DND-41 (cell line): ENCODE results near the gene PLAGL2.

Experiments used
- ATAC-seq: fragments of 200-7000 bp; cut with Tn5 transposase; 3 replicates; pipeline ENCODE4 v1.9.1; 2021; ENCODE audit warnings: low read depth; ENCODE audit not compliant: insufficient read depth
- DNase-seq: peaks from one replicate; pipeline ENCODE4 v3.0.0-alpha.2; 2020
- H2AFZ ChIP-seq: 2 replicates; pipeline ENCODE4 v1.6.0; 2012; ENCODE audit warnings: low read depth, low read length
- H3K27ac ChIP-seq: 2 replicates; pipeline ENCODE4 v1.5.1; 2012; ENCODE audit warnings: low read length, inconsistent platforms
- H3K27me3 ChIP-seq: fragments of 200-600 bp; sonication (generic); 2 replicates; pipeline ENCODE4 v1.6.0; 2012; ENCODE audit warnings: low read length, mild to moderate bottlenecking, inconsistent platforms; ENCODE audit not compliant: insufficient read depth, poor library complexity
- H3K36me3 ChIP-seq: 2 replicates; pipeline ENCODE4 v1.5.1; 2012; ENCODE audit warnings: low read length, inconsistent platforms; ENCODE audit not compliant: insufficient read depth
- H3K4me1 ChIP-seq: 2 replicates; pipeline ENCODE4 v1.5.1; 2012; ENCODE audit warnings: mild to moderate bottlenecking, low read length; ENCODE audit not compliant: insufficient read depth
- H3K4me2 ChIP-seq: 2 replicates; pipeline ENCODE4 v1.6.0; 2012; ENCODE audit warnings: mild to moderate bottlenecking, moderate library complexity, low read length, inconsistent platforms; ENCODE audit not compliant: insufficient read depth
- H3K4me3 ChIP-seq, 2 experiments: fragments of 200-600 bp in 1 of 2; shearing (Covaris generic) in 1 of 2; 2 replicates each; pipeline ENCODE4 v1.5.1; 2012 to 2016; ENCODE audit warnings: inconsistent platforms in 2 of 2, low read length in 2 of 2, mild to moderate bottlenecking in 2 of 2, low read depth in 1 of 2, moderate library complexity in 1 of 2
- H3K79me2 ChIP-seq: 2 replicates; pipeline ENCODE4 v1.6.0; 2012; ENCODE audit warnings: low read length, inconsistent platforms; ENCODE audit not compliant: insufficient read depth
- H3K9ac ChIP-seq: 2 replicates; pipeline ENCODE4 v1.6.0; 2012; ENCODE audit warnings: low read depth, mild to moderate bottlenecking, inconsistent platforms, low read length, moderate library complexity
- H3K9me3 ChIP-seq: 2 replicates; pipeline ENCODE4 v1.5.1; 2012; ENCODE audit warnings: low read length, moderate library complexity, mild to moderate bottlenecking, inconsistent platforms; ENCODE audit not compliant: insufficient read depth, severe bottlenecking
- H4K20me1 ChIP-seq: 2 replicates; pipeline ENCODE4 v1.6.0; 2012; ENCODE audit warnings: low read length; ENCODE audit not compliant: insufficient read depth
- CTCF ChIP-seq: IDR thresholded peaks from 2 replicates; pipeline ENCODE4 v1.5.1; 2012; ENCODE audit warnings: borderline replicate concordance, low read length, moderate library complexity, mild to moderate bottlenecking; ENCODE audit not compliant: poor library complexity, severe bottlenecking; ENCODE audit errors: extremely low read depth
- EZH2 ChIP-seq: IDR thresholded peaks from 3 replicates; pipeline ENCODE4 v1.6.1; 2012; ENCODE audit warnings: borderline replicate concordance, low read depth, mild to moderate bottlenecking, moderate library complexity, low read length, inconsistent platforms; ENCODE audit not compliant: severe bottlenecking

The PLAGL2 gene

GRCh38 chr20:32144898-32145662, 62.5 kb downstream of the PLAGL2 start:
- H3K9me3 ChIP-seq: no peaks in the 10 kb centered on the region
- DNase-seq (no peak), ATAC-seq (no peak)
- no peak for TF ChIP-seq CTCF
- no peak for TF ChIP-seq EZH2
- H3K27ac ChIP-seq: no peak overlapping the region
- peaks cover 22% of the 10 kb centered on the region for H4K20me1 ChIP-seq
- H3K36me3 ChIP-seq: peaks cover 94% of the 10 kb centered on the region
- no peaks in the 10 kb centered on the region for H3K27me3 ChIP-seq
- no peak overlapping the region for H3K4me3 ChIP-seq
- H3K79me2 ChIP-seq: no peaks in the 10 kb centered on the region
- H2AFZ ChIP-seq: no peak overlapping the region
- H3K9ac ChIP-seq: no peak overlapping the region
- no peaks in the 10 kb centered on the region for H3K4me1 ChIP-seq
- H3K4me2 ChIP-seq: no peak overlapping the region

- TF ChIP-seq EZH2: no peak
- TF ChIP-seq CTCF: no peak
- H3K4me3 ChIP-seq: no peak overlapping the region
- H3K36me3 ChIP-seq: peaks cover 96% of the 10 kb centered on the region
- no peak overlapping the region for H3K9ac ChIP-seq
- H3K4me1 ChIP-seq: no peaks in the 10 kb centered on the region
- H3K79me2 ChIP-seq: no peaks in the 10 kb centered on the region
- no peaks in the 10 kb centered on the region for H3K9me3 ChIP-seq
- no peak for DNase-seq
- no peaks in the 10 kb centered on the region for H3K27me3 ChIP-seq
- H4K20me1 ChIP-seq: peaks cover 36% of the 10 kb centered on the region
- no peak for ATAC-seq
- H2AFZ ChIP-seq: no peak overlapping the region
- H3K4me2 ChIP-seq: no peak overlapping the region
- H3K27ac ChIP-seq: no peak overlapping the region
These were observed 64.6 kb downstream of the PLAGL2 start for GRCh38 chr20:32142991-32143390.
